Measurements from ENCODE around the gene LIN7A.
"Not testable (repeated sequence)": the region's sequence is repeated elsewhere in the genome, so short reads cannot be mapped to it uniquely, and the experiment has no call there.

LIN7A gene

GRCh38 chr12:80782963-80783470 is 154.7 kb downstream of the LIN7A start:
- H3K9ac ChIP-seq (ENCODE audit: low read length in 2 of 2); H3K27ac ChIP-seq (ENCODE audit: low read length); H3K4me3 ChIP-seq (ENCODE audit: low read length in 2 of 2); H3K9me3 ChIP-seq (ENCODE audit: control insufficient read depth in 2 of 2, low read length in 2 of 2); H3K4me1 ChIP-seq (ENCODE audit: control insufficient read depth, insufficient read depth, low read length); H3K36me3 ChIP-seq (ENCODE audit: control insufficient read depth in 2 of 2, insufficient read depth in 2 of 2, low read length in 2 of 2); H3K27me3 ChIP-seq (ENCODE audit: control insufficient read depth in 1 of 2, insufficient read depth in 2 of 2, low read length in 2 of 2): not testable (repeated sequence)

GRCh38 chr12:80781313-80781712 is 156.4 kb downstream of the LIN7A start:
- Histone ChIP-seq H3K27ac (ENCODE audit: low read length) (no peak overlapping the region), H3K4me1 (ENCODE audit: control insufficient read depth, insufficient read depth, low read length) (peaks cover 8% of the 10 kb centered on the region), H3K4me3 (ENCODE audit: low read length in 2 of 2) (no peak overlapping the region), H3K27me3 (ENCODE audit: control insufficient read depth in 1 of 2, insufficient read depth in 2 of 2, low read length in 2 of 2) (no peaks in the 10 kb centered on the region), H3K36me3 (ENCODE audit: control insufficient read depth in 2 of 2, insufficient read depth in 2 of 2, low read length in 2 of 2) (no peaks in the 10 kb centered on the region), H3K9me3 (ENCODE audit: control insufficient read depth in 2 of 2, low read length in 2 of 2) (no peaks in the 10 kb centered on the region), H3K9ac (ENCODE audit: low read length in 2 of 2) (no peak overlapping the region)

DNA sequence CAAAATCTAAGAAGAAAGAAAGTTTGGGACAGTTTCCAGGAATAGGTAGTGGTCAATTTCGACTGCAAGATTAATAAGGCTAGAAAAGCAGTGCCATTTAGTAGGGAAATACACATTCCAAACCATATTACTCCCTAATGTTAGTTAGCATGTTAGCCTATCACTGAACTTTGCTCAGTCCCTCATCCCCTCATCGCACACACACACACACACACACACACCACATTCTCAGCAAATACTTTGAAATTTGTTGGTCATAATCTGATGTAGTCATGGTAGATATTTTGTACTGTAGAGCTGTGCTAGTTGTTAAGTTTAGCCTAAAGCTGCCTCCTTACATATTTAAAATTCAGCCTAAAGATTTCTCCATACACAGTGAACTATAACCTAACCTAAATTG is 157.0 kb downstream of the LIN7A start:
- peaks cover 8% of the 10 kb centered on the region for H3K4me1 ChIP-seq (ENCODE audit: control insufficient read depth, insufficient read depth, low read length)
- H3K9me3 ChIP-seq (ENCODE audit: control insufficient read depth in 2 of 2, low read length in 2 of 2): no peaks in the 10 kb centered on the region
- H3K36me3 ChIP-seq (ENCODE audit: control insufficient read depth in 2 of 2, insufficient read depth in 2 of 2, low read length in 2 of 2): no peaks in the 10 kb centered on the region
- no peak overlapping the region for H3K4me3 ChIP-seq (ENCODE audit: low read length in 2 of 2)
- H3K9ac ChIP-seq (ENCODE audit: low read length in 2 of 2): no peak overlapping the region
- H3K27me3 ChIP-seq (ENCODE audit: control insufficient read depth in 1 of 2, insufficient read depth in 2 of 2, low read length in 2 of 2): no peaks in the 10 kb centered on the region
- no peak overlapping the region for H3K27ac ChIP-seq (ENCODE audit: low read length)

GRCh38 chr12:80778005-80778541 is 159.7 kb downstream of the LIN7A start:
- H3K9me3 ChIP-seq (ENCODE audit: control insufficient read depth in 2 of 2, low read length in 2 of 2): no peaks in the 10 kb centered on the region
- no peaks in the 10 kb centered on the region for H3K27me3 ChIP-seq (ENCODE audit: control insufficient read depth in 1 of 2, insufficient read depth in 2 of 2, low read length in 2 of 2)
- no peaks in the 10 kb centered on the region for H3K36me3 ChIP-seq (ENCODE audit: control insufficient read depth in 2 of 2, insufficient read depth in 2 of 2, low read length in 2 of 2)
- peaks cover 8% of the 10 kb centered on the region for H3K4me1 ChIP-seq (ENCODE audit: control insufficient read depth, insufficient read depth, low read length)
- H3K27ac ChIP-seq (ENCODE audit: low read length): no peak overlapping the region
- H3K9ac ChIP-seq (ENCODE audit: low read length in 2 of 2): no peak overlapping the region
- H3K4me3 ChIP-seq (ENCODE audit: low read length in 2 of 2): no peak overlapping the region

DNA sequence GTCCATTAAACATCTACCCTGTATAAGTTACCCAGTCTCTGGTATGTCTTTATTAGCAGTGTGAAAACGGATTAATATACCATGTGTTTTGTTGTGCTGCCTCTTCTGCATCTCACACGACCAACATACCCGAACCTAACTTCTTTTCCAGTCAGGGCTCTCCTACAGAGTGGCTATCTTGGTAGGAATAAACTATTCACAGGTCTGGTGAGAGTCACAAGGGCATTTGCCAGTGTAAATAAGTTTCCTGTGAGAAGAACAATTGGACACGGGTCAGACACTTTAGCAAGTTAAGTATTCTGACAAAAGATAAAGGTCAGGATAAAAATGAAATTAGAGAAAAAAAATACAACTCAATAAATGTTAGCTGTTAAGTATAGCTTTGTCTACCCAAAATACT is 160.1 kb downstream of the LIN7A start:
- Histone ChIP-seq H3K4me3 (ENCODE audit: low read length in 2 of 2) (no peak overlapping the region), H3K27me3 (ENCODE audit: control insufficient read depth in 1 of 2, insufficient read depth in 2 of 2, low read length in 2 of 2) (no peaks in the 10 kb centered on the region), H3K9me3 (ENCODE audit: control insufficient read depth in 2 of 2, low read length in 2 of 2) (no peaks in the 10 kb centered on the region), H3K4me1 (ENCODE audit: control insufficient read depth, insufficient read depth, low read length) (peaks cover 8% of the 10 kb centered on the region), H3K36me3 (ENCODE audit: control insufficient read depth in 2 of 2, insufficient read depth in 2 of 2, low read length in 2 of 2) (no peaks in the 10 kb centered on the region), H3K9ac (ENCODE audit: low read length in 2 of 2) (no peak overlapping the region), H3K27ac (ENCODE audit: low read length) (no peak overlapping the region)

- peaks cover 8% of the 10 kb centered on the region for H3K4me1 ChIP-seq (ENCODE audit: control insufficient read depth, insufficient read depth, low read length)
- H3K27ac ChIP-seq (ENCODE audit: low read length): no peak overlapping the region
- H3K9me3 ChIP-seq (ENCODE audit: control insufficient read depth in 2 of 2, low read length in 2 of 2): no peaks in the 10 kb centered on the region
- H3K4me3 ChIP-seq (ENCODE audit: low read length in 2 of 2): no peak overlapping the region
- H3K9ac ChIP-seq (ENCODE audit: low read length in 2 of 2): no peak overlapping the region
- no peaks in the 10 kb centered on the region for H3K27me3 ChIP-seq (ENCODE audit: control insufficient read depth in 1 of 2, insufficient read depth in 2 of 2, low read length in 2 of 2)
- H3K36me3 ChIP-seq (ENCODE audit: control insufficient read depth in 2 of 2, insufficient read depth in 2 of 2, low read length in 2 of 2): no peaks in the 10 kb centered on the region
Observed at GRCh38 chr12:80776706-80777105, 161.0 kb downstream of the LIN7A start.

DNA sequence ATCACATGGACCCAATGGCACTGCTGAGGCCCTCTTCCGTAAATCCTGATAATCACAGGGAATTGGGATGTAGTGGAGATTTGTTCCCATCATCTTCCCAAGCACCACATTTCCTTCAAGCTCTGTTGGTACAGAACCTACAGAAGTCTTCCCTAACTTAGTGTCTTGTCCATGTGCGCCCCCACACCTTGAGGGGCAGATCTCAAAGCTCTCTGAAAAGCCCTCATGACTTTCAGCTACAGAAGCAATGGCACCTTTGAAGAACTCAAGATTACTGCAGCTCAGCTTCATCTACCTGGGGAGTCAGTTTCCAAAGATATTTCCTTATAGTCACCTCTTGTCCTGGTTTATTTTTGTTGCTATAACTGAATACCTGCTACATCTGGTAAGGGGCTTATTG is 166.8 kb downstream of the LIN7A start:
- H3K4me3 ChIP-seq (ENCODE audit: low read length in 2 of 2): no peak overlapping the region
- H3K27me3 ChIP-seq (ENCODE audit: control insufficient read depth in 1 of 2, insufficient read depth in 2 of 2, low read length in 2 of 2): no peaks in the 10 kb centered on the region
- no peaks in the 10 kb centered on the region for H3K4me1 ChIP-seq (ENCODE audit: control insufficient read depth, insufficient read depth, low read length)
- H3K36me3 ChIP-seq (ENCODE audit: control insufficient read depth in 2 of 2, insufficient read depth in 2 of 2, low read length in 2 of 2): no peaks in the 10 kb centered on the region
- no peak overlapping the region for H3K27ac ChIP-seq (ENCODE audit: low read length)
- H3K9me3 ChIP-seq (ENCODE audit: control insufficient read depth in 2 of 2, low read length in 2 of 2): no peaks in the 10 kb centered on the region
- no peak overlapping the region for H3K9ac ChIP-seq (ENCODE audit: low read length in 2 of 2)

GRCh38 chr12:80769553-80770140 is 168.1 kb downstream of the LIN7A start:
- Histone ChIP-seq H3K9ac (ENCODE audit: low read length in 2 of 2) (no peak overlapping the region), H3K36me3 (ENCODE audit: control insufficient read depth in 2 of 2, insufficient read depth in 2 of 2, low read length in 2 of 2) (no peaks in the 10 kb centered on the region), H3K4me3 (ENCODE audit: low read length in 2 of 2) (no peak overlapping the region), H3K27ac (ENCODE audit: low read length) (no peak overlapping the region), H3K4me1 (ENCODE audit: control insufficient read depth, insufficient read depth, low read length) (no peaks in the 10 kb centered on the region), H3K9me3 (ENCODE audit: control insufficient read depth in 2 of 2, low read length in 2 of 2) (no peaks in the 10 kb centered on the region), H3K27me3 (ENCODE audit: control insufficient read depth in 1 of 2, insufficient read depth in 2 of 2, low read length in 2 of 2) (no peaks in the 10 kb centered on the region)

DNA sequence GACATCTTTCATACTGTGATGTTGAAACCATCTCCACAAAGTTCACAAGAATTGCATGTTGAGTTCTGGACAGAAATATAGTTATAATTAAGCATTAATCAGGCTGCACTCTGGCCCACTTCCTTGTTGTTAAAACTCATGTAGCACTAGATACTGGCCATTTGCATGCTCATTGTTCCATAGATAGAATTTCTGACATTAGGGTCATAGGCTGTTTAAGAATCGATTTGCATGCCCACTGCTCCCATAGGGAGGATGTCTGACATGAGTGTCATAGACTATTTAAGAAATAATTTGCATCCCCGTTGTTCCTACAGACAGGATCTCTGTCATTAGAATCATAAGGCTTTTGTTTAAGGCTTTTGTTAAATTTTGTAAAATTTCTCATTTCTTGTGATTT is 170.8 kb downstream of the LIN7A start:
- no peak overlapping the region for H3K4me3 ChIP-seq (ENCODE audit: low read length in 2 of 2)
- H3K9me3 ChIP-seq (ENCODE audit: control insufficient read depth in 2 of 2, low read length in 2 of 2): no peaks in the 10 kb centered on the region
- H3K4me1 ChIP-seq (ENCODE audit: control insufficient read depth, insufficient read depth, low read length): no peaks in the 10 kb centered on the region
- H3K27ac ChIP-seq (ENCODE audit: low read length): no peak overlapping the region
- no peaks in the 10 kb centered on the region for H3K36me3 ChIP-seq (ENCODE audit: control insufficient read depth in 2 of 2, insufficient read depth in 2 of 2, low read length in 2 of 2)
- no peaks in the 10 kb centered on the region for H3K27me3 ChIP-seq (ENCODE audit: control insufficient read depth in 1 of 2, insufficient read depth in 2 of 2, low read length in 2 of 2)
- H3K9ac ChIP-seq (ENCODE audit: low read length in 2 of 2): no peak overlapping the region

DNA sequence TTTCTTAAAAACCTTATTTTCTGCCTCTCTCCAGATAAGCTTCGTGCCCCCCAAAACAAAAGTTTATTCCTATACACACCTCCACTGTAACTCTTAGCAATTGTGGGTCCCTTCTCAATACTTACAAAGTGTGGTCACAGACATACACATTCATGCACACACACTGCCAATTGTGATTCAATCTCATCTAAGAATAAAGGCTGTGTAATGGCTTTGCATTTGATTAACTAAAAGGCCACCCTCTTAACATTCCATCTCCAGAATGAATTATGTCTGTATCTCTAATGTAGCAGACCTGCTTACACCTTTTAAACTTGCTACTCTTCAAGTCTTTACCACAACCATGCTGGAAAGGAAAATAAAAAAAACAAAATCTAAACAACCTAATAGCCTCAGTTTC is 171.5 kb downstream of the LIN7A start:
- no peak overlapping the region for H3K27ac ChIP-seq (ENCODE audit: low read length)
- H3K4me3 ChIP-seq (ENCODE audit: low read length in 2 of 2): no peak overlapping the region
- no peak overlapping the region for H3K9ac ChIP-seq (ENCODE audit: low read length in 2 of 2)
- H3K27me3 ChIP-seq (ENCODE audit: control insufficient read depth in 1 of 2, insufficient read depth in 2 of 2, low read length in 2 of 2): no peaks in the 10 kb centered on the region
- H3K36me3 ChIP-seq (ENCODE audit: control insufficient read depth in 2 of 2, insufficient read depth in 2 of 2, low read length in 2 of 2): no peaks in the 10 kb centered on the region
- no peaks in the 10 kb centered on the region for H3K4me1 ChIP-seq (ENCODE audit: control insufficient read depth, insufficient read depth, low read length)
- H3K9me3 ChIP-seq (ENCODE audit: control insufficient read depth in 2 of 2, low read length in 2 of 2): no peaks in the 10 kb centered on the region

DNA sequence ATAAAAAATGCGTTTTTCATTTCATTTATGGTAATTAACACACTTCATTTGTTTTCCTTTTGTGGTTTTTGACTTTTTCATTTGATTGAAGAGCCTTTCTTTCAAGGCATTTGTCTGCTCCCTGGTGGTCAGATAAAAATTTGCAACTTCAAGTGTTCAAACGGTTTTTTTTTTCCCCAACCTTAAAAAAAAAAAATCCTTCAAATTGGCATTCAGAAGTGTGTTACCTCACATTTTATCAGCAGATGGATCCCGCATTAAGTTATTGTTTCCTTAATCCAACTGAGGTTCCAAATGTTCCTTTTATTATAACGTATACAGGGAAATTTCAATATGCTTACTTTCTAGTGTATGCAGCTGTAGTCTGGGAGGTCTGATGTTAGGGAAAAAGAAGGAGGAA is 173.9 kb downstream of the LIN7A start:
- H3K9me3 ChIP-seq (ENCODE audit: control insufficient read depth in 2 of 2, low read length in 2 of 2): no peaks in the 10 kb centered on the region
- H3K27me3 ChIP-seq (ENCODE audit: control insufficient read depth in 1 of 2, insufficient read depth in 2 of 2, low read length in 2 of 2): no peaks in the 10 kb centered on the region

More for the DNA sequence above, 173.9 kb downstream of the LIN7A start:
- no peak overlapping the region for H3K9ac ChIP-seq (ENCODE audit: low read length in 2 of 2)
- no peak overlapping the region for H3K27ac ChIP-seq (ENCODE audit: low read length)
- H3K36me3 ChIP-seq (ENCODE audit: control insufficient read depth in 2 of 2, insufficient read depth in 2 of 2, low read length in 2 of 2): no peaks in the 10 kb centered on the region
- H3K4me3 ChIP-seq (ENCODE audit: low read length in 2 of 2): no peak overlapping the region
- H3K4me1 ChIP-seq (ENCODE audit: control insufficient read depth, insufficient read depth, low read length): no peaks in the 10 kb centered on the region

Measured in stomach smooth muscle (tissue), 2 donors.